HG02885 (cell line): Measurements from ENCODE around the gene UBE2F.
"Not testable (repeated sequence)": the region's sequence is repeated elsewhere in the genome, so short reads cannot be mapped to it uniquely, and the experiment has no call there.

Experiments used
- ATAC-seq: cut with Tn5 transposase; IDR thresholded peaks from one replicate; pipeline ENCODE4 v1.9.1; 2021; ENCODE audit warnings: mild to moderate bottlenecking; ENCODE audit not compliant: unreplicated experiment, poor library complexity

UBE2F gene

GRCh38 chr2:237977380-237977779 is 10.6 kb downstream of the UBE2F start:
- ATAC-seq: no peak

- ATAC-seq: no peak
Observed at GRCh38 chr2:237978058-237978712, 11.4 kb downstream of the UBE2F start.

- ATAC-seq: no peak
Observed at GRCh38 chr2:237979331-237979730, 12.5 kb downstream of the UBE2F start.

GRCh38 chr2:237980087-237980486 is 13.3 kb downstream of the UBE2F start:
- ATAC-seq: no peak

GRCh38 chr2:237980751-237981150 is 13.9 kb downstream of the UBE2F start:
- ATAC-seq: no peak

- ATAC-seq: not testable (repeated sequence)
Observed at GRCh38 chr2:237981621-237982020, 14.8 kb downstream of the UBE2F start.

GRCh38 chr2:237982039-237982725 is 15.4 kb downstream of the UBE2F start:
- ATAC-seq: no peak

- no peak for ATAC-seq
Observed at GRCh38 chr2:237983922-237984321, 17.1 kb downstream of the UBE2F start.

- no peak for ATAC-seq
Observed at GRCh38 chr2:237987268-237987667, 20.5 kb downstream of the UBE2F start.

- ATAC-seq: no peak
Observed at GRCh38 chr2:237993701-237994100, 26.9 kb downstream of the UBE2F start.

GRCh38 chr2:237995036-237995435 is 28.2 kb downstream of the UBE2F start:
- ATAC-seq: no peak

GRCh38 chr2:237996021-237996593 is 29.3 kb downstream of the UBE2F start:
- no peak for ATAC-seq

GRCh38 chr2:237997521-237997920 is 30.7 kb downstream of the UBE2F start:
- no peak for ATAC-seq

- peak; percentile 78 for ATAC-seq
Observed at GRCh38 chr2:237998530-237998929, 31.7 kb downstream of the UBE2F start.

- no peak for ATAC-seq
Observed at GRCh38 chr2:238003234-238004031, 36.6 kb downstream of the UBE2F start.

GRCh38 chr2:238004077-238004830 is 37.4 kb downstream of the UBE2F start:
- ATAC-seq: no peak

GRCh38 chr2:238005528-238005927 is 38.7 kb downstream of the UBE2F start:
- no peak for ATAC-seq

GRCh38 chr2:238006510-238006909 is 39.7 kb downstream of the UBE2F start:
- ATAC-seq: no peak

- no peak for ATAC-seq
Observed at GRCh38 chr2:238007924-238008323, 41.1 kb downstream of the UBE2F start.

GRCh38 chr2:238009563-238009962 is 42.7 kb downstream of the UBE2F start:
- ATAC-seq: no peak
